Erythroblast (primary cell): ENCODE data around the gene GSC2.

ENCODE experiments used
- GATA1 ChIP-seq: IDR thresholded peaks from 2 replicates; pipeline ENCODE4 v1.6.1; 2011; ENCODE audit warnings: low read depth, mild to moderate bottlenecking, control low read depth, low read length, moderate library complexity
- POLR2A ChIP-seq: IDR thresholded peaks from 2 replicates; pipeline ENCODE4 v1.6.1; 2011; ENCODE audit warnings: mild to moderate bottlenecking, low read length

DNA sequence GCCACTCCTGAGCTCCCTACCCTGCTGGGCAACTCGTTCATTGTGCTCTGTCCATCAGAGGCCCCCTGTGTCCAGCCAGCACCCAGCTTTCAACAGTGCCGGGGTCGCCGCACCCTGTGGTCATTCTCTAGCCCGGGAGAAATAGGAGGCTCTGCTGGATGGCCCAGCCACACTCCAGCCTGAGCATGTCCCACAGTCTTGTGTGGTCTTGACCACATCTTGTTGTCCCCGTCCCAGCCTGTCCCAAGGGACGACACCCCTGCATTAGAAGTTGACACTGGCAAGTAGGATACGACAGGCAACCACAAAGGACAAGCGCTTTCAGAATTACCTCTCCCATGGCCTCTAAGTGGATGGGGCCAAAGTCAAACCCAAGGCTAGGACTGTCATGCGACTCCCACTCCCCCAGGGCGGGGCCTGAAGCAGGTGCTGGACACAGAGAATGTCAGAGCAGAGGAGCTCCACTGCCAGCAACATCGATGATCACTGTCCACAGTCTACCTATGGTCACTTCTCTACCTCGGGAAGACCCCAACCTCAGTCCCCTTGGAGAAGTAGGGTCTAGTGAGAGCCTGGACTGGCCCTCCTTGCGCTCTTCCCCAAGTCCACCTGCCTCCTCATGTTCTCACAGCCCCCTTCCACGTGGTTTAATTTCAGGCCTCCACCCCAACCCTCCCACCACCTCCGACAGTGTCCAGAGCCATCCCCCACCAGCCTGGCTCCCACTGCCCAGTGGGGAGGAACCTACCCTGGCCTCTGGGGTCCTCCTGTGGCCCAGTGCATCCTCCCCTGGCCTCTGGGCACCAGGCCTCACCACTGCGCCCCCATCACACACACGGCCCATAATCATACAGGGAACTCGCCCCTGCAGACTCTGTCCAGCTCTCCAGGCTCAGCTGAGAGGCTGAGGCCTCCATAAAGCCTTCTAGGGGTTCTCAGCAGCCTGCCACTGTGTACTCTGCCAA, 23.5 kb downstream of the GSC2 start:
- no peak for TF ChIP-seq POLR2A
- no peak for TF ChIP-seq GATA1
